Vagina (tissue), 2 donors: ENCODE results near the gene SH2D3A. TPM values are rescaled to one million over a fixed set of nuclear protein-coding genes. Genes with fewer than 3 reads are reported as not detected.

ENCODE experiments used
- DNase-seq, 2 donors: peaks; one replicate each; pipeline ENCODE4 v3.0.0-alpha.2; 2017; ENCODE audit errors: extremely low spot score in 2 of 2
- H3K27ac ChIP-seq: fragments of 200-600 bp; sonication (generic); one replicate; pipeline ENCODE4 v1.5.1; 2019
- H3K27me3 ChIP-seq: fragments of 200-600 bp; sonication (generic); one replicate; pipeline ENCODE4 v1.5.1; 2019
- H3K36me3 ChIP-seq, 2 donors: fragments of 200-600 bp; sonication (generic); one replicate each; pipeline ENCODE4 v1.5.1; 2017 to 2019
- H3K4me1 ChIP-seq: fragments of 200-600 bp; sonication (generic); one replicate; pipeline ENCODE4 v1.5.1; 2019
- H3K4me3 ChIP-seq, 2 donors: fragments of 200-600 bp; sonication (generic); 1 replicate in 1 of 2; 2 replicates in 1 of 2; pipeline ENCODE4 v1.5.1; 2016 to 2019
- H3K9me3 ChIP-seq: fragments of 200-600 bp; sonication (generic); one replicate; pipeline ENCODE4 v1.5.1; 2019
- POLR2A ChIP-seq, 2 donors: fragments of 450-650 bp; IDR thresholded peaks; one replicate each; pipeline ENCODE4 v1.6.1; 2017; ENCODE audit warnings: antibody characterized with exemption in 2 of 2, mild to moderate bottlenecking in 2 of 2, moderate library complexity in 2 of 2
- POLR2AphosphoS5 ChIP-seq, 2 donors: sonication (generic); formaldehyde crosslinking; IDR thresholded peaks; one replicate each; pipeline ENCODE4 v1.9.0; 2017; ENCODE audit warnings: antibody characterized with exemption in 2 of 2, mild to moderate bottlenecking in 2 of 2, low read depth in 1 of 2; ENCODE audit not compliant: insufficient read depth in 1 of 2
- intact Hi-C: fragments of 100-400 bp; cut with DNase I; formaldehyde crosslinking; loops from one replicate; pipeline ENCODE4 v1.15.1; 2023
- total RNA-seq: library from RNA; depleted of rRNA; stranded (reverse); fragments of >200 nt; gene quantifications from one replicate; pipeline ENCODE4 v1.2.3, GENCODE V29; 2016
- TF ChIP-seq, protein P1 (sequence below), 3 experiments: fragments of 450-650 bp in 2 of 3; fragments of 200-600 bp in 1 of 3; sonication (generic) in 1 of 3; IDR thresholded peaks; one replicate each; pipeline ENCODE4 v1.5.1; 2017 to 2019; ENCODE audit warnings: antibody characterized with exemption in 3 of 3, mild to moderate bottlenecking in 2 of 3, moderate library complexity in 2 of 3

Gene SH2D3A
- total RNA-seq, 1 donor from 2014 or later: 21.9 TPM

GRCh38 chr19:6713773-6714692 is 53.2 kb downstream of the SH2D3A start:
- Histone ChIP-seq H3K9me3 (no peaks in the 10 kb centered on the region), H3K4me1 (no peaks in the 10 kb centered on the region), H3K36me3 (no peaks in the 10 kb centered on the region), H3K27me3 (no peaks in the 10 kb centered on the region), H3K4me3 (no peak overlapping the region), H3K27ac (no peak overlapping the region)
- TF ChIP-seq POLR2AphosphoS5 (IDR thresholded peaks at IDR 0.05; ENCODE audit: insufficient read depth in 1 of 2, low read depth in 1 of 2) (no peak), POLR2A (IDR thresholded peaks at IDR 0.05) (no peak)
- TF ChIP-seq, protein P1, sequence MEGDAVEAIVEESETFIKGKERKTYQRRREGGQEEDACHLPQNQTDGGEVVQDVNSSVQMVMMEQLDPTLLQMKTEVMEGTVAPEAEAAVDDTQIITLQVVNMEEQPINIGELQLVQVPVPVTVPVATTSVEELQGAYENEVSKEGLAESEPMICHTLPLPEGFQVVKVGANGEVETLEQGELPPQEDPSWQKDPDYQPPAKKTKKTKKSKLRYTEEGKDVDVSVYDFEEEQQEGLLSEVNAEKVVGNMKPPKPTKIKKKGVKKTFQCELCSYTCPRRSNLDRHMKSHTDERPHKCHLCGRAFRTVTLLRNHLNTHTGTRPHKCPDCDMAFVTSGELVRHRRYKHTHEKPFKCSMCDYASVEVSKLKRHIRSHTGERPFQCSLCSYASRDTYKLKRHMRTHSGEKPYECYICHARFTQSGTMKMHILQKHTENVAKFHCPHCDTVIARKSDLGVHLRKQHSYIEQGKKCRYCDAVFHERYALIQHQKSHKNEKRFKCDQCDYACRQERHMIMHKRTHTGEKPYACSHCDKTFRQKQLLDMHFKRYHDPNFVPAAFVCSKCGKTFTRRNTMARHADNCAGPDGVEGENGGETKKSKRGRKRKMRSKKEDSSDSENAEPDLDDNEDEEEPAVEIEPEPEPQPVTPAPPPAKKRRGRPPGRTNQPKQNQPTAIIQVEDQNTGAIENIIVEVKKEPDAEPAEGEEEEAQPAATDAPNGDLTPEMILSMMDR (IDR thresholded peaks at IDR 0.05): no peak
- intact Hi-C loops: no loop called here
- DNase-seq: no peak

- intact Hi-C loops: no loop called here
- Histone ChIP-seq H3K9me3 (no peaks in the 10 kb centered on the region), H3K4me1 (no peaks in the 10 kb centered on the region)
Observed at GRCh38 chr19:6712692-6713670, 54.3 kb downstream of the SH2D3A start.

DNA sequence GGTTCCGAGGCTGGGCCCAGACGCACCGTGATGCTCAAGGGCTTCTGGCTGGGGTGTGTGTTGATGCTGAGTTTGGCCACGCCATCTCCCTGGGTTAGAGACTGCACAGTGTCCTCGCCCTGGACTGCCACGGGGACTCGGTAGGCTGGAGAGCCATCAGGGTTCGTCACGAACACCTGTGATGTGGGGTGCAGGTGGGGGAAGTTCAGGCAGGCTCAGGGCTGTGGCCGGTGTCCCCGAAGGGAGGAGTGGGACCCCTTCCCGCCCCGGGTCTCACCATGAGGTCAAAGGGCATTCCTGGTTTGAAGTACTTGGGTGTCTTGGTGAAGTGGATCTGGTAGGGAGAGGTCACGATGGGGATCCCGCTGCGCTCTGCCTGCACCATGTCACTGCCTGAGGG is 55.0 kb downstream of the SH2D3A start:
- H3K27me3 ChIP-seq: no peaks in the 10 kb centered on the region
- intact Hi-C loops: no loop called here
- no peaks in the 10 kb centered on the region for H3K9me3 ChIP-seq
- H3K4me1 ChIP-seq: no peaks in the 10 kb centered on the region
- H3K27ac ChIP-seq: no peak overlapping the region
- H3K36me3 ChIP-seq: no peaks in the 10 kb centered on the region
- no peak overlapping the region for H3K4me3 ChIP-seq
- no peak for TF ChIP-seq POLR2AphosphoS5 (IDR thresholded peaks at IDR 0.05; ENCODE audit: insufficient read depth in 1 of 2, low read depth in 1 of 2)
- TF ChIP-seq, protein P1 (IDR thresholded peaks at IDR 0.05): no peak
- no peak for TF ChIP-seq POLR2A (IDR thresholded peaks at IDR 0.05)
- DNase-seq: no peak

More at GRCh38 chr19:6712692-6713670, 54.3 kb downstream of the SH2D3A start:
- H3K36me3 ChIP-seq: no peaks in the 10 kb centered on the region
- no peak overlapping the region for H3K27ac ChIP-seq
- no peak for TF ChIP-seq POLR2AphosphoS5 (IDR thresholded peaks at IDR 0.05; ENCODE audit: insufficient read depth in 1 of 2, low read depth in 1 of 2)
- TF ChIP-seq, protein P1 (IDR thresholded peaks at IDR 0.05): no peak
- TF ChIP-seq POLR2A (IDR thresholded peaks at IDR 0.05): no peak
- no peaks in the 10 kb centered on the region for H3K27me3 ChIP-seq
- H3K4me3 ChIP-seq: no peak overlapping the region
- no peak for DNase-seq

DNA sequence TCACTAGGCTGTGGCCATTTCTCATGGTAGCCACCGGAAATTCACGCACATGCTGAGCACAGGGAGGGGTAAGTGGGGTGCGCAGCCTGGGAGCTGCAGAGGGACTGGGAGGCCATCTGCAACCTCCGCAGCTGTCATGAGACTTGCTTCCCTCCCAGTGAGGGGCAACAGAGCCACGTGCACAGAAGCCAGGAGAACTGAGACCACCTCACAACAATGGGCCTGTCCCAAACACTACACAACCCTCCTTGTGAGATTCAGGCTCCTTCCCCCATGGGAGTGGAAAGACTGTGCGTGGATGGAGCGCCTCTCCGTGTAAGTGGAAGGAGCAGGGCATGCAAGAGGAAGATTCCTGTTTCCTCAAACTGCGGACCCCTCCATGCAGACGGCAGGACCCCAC is 55.6 kb downstream of the SH2D3A start:
- H3K27me3 ChIP-seq: no peaks in the 10 kb centered on the region
- no peaks in the 10 kb centered on the region for H3K4me1 ChIP-seq
- no peaks in the 10 kb centered on the region for H3K9me3 ChIP-seq
- H3K4me3 ChIP-seq: no peak overlapping the region
- H3K36me3 ChIP-seq: no peaks in the 10 kb centered on the region
- no peak overlapping the region for H3K27ac ChIP-seq
- TF ChIP-seq POLR2A (IDR thresholded peaks at IDR 0.05) (no peak), POLR2AphosphoS5 (IDR thresholded peaks at IDR 0.05; ENCODE audit: insufficient read depth in 1 of 2, low read depth in 1 of 2) (no peak)
- TF ChIP-seq, protein P1 (IDR thresholded peaks at IDR 0.05): no peak
- DNase-seq: no peak
- intact Hi-C loops: no loop called here
